IgD-negative memory B cell (primary cell): Measurements from ENCODE around the gene CIAO3. TPM values are rescaled to one million over a fixed set of nuclear protein-coding genes. Genes with fewer than 3 reads are reported as not detected.
A peak's percentile ranks its signal among the peaks of the same experiment; 100 is the strongest.
"Not testable (repeated sequence)": the region's sequence is repeated elsewhere in the genome, so short reads cannot be mapped to it uniquely, and the experiment has no call there.

Experiments used
- H3K27ac Mint-ChIP-seq, 3 donors: one replicate each; pipeline ENCODE4 v1.8.0; 2020 to 2022; ENCODE audit warnings: mild to moderate bottlenecking in 3 of 3, mixed read lengths in 3 of 3, moderate library complexity in 1 of 3
- H3K27me3 Mint-ChIP-seq: one replicate; pipeline ENCODE4 v1.8.0; 2021; ENCODE audit warnings: mixed read lengths
- H3K36me3 Mint-ChIP-seq: one replicate; pipeline ENCODE4 v1.8.0; 2020; ENCODE audit warnings: mild to moderate bottlenecking, mixed read lengths
- H3K4me1 Mint-ChIP-seq, 3 donors: one replicate each; pipeline ENCODE4 v1.8.0; 2020 to 2022; ENCODE audit warnings: mixed read lengths in 3 of 3, mild to moderate bottlenecking in 1 of 3
- H3K4me3 Mint-ChIP-seq, 4 donors: one replicate each; pipeline ENCODE4 v1.8.0; 2020 to 2022; ENCODE audit warnings: mild to moderate bottlenecking in 4 of 4, mixed read lengths in 4 of 4, moderate library complexity in 3 of 4
- H3K9me3 Mint-ChIP-seq, 3 donors: one replicate each; pipeline ENCODE4 v1.8.0; 2020 to 2021; ENCODE audit warnings: mixed read lengths in 3 of 3, mild to moderate bottlenecking in 1 of 3
- polyA plus RNA-seq: library from polyadenylated mRNA; unstranded; fragments of 300-500 nt; fragmentation: Illumina TruSeq; gene quantifications from one replicate; pipeline ENCODE4 v1.2.3, GENCODE V29; 2021

Gene CIAO3
- polyA plus RNA-seq, 1 donor from 2014 or later = 29.4 TPM

DNA sequence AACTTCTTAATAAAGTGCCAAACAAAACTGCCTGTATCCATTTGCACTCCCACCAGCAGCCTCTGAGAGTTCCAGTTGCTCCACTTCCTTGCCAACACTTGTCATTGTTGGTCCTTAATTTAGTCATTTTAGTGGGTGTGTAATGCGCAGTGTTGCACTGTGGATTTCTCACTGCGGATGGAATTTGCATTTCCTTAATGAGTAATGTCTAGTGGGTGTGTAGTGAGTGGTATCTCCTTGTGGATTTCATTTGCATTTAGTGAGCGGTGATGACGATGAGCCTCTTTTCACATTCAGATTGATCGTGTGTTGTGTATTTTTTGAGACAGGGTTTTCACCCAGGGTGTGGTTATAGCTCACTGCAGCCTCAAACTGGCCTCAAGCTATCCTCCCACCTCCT lies 15.6 kb upstream of the CIAO3 start:
- H3K4me1 Mint-ChIP-seq = peaks cover 0 to 5% (median 0%) of the 10 kb centered on the region in 3 donors
- peaks cover 8% of the 10 kb centered on the region for H3K27me3 Mint-ChIP-seq
- no peak overlapping the region for H3K4me3 Mint-ChIP-seq

DNA sequence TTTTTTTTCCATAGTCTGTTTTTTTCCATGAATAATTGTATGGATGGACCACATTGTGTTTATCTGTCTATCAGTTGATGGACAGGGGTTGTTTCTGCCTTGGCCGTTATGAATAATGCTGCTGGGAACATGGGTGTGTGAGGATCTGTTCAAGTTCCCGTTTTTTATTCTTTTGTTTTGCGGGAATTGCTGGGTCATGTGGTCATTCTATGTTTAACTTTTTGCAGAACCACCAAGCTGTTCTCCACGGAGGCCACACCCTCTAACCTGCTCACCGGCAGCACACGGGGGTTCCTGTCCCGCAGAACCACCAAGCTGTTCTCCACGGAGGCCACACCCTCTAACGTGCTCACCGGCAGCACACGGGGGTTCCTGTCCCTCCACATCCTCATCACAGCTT lies 13.9 kb upstream of the CIAO3 start:
- Mint-ChIP-seq H3K27ac (no peak overlapping the region), H3K36me3 (peaks cover 2% of the 10 kb centered on the region), H3K4me1 (peaks cover 0 to 5% (median 0%) of the 10 kb centered on the region in 3 donors), H3K27me3 (peaks cover 8% of the 10 kb centered on the region), H3K9me3 (peaks cover 0 to 4% (median 3%) of the 10 kb centered on the region in 3 donors), H3K4me3 (no peak overlapping the region)

More for the DNA sequence above, 15.6 kb upstream of the CIAO3 start:
- peak overlapping the region in 1 of 3 donors; percentile 47 for H3K27ac Mint-ChIP-seq
- peaks cover 0 to 4% (median 3%) of the 10 kb centered on the region in 3 donors for H3K9me3 Mint-ChIP-seq
- peaks cover 2% of the 10 kb centered on the region for H3K36me3 Mint-ChIP-seq

DNA sequence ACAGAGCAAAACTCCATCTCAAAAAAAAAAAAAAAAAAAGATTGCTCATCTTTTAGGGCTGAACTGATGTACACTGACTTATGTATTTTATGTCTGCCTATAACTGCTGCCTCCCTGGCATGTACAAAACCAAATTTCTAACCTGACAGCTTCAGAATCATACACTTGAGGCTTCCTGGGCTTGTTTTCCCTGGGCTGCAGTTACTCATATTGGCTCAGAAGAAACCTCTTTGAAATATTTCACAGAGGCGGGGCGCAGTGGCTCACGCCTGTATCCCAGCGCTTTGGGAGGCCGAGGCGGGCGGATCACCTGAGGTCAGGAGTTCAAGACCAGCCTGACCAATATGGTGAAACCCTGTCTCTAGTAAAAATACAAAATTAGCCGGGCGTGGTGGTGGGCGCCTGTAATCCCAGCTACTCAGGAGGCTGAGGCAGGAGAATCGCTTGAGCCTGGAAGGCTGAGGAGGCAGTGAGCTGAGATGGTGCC lies 13.4 kb upstream of the CIAO3 start:
- not testable (repeated sequence) for H3K27ac Mint-ChIP-seq, H3K9me3 Mint-ChIP-seq, H3K27me3 Mint-ChIP-seq, H3K36me3 Mint-ChIP-seq, H3K4me1 Mint-ChIP-seq, H3K4me3 Mint-ChIP-seq

DNA sequence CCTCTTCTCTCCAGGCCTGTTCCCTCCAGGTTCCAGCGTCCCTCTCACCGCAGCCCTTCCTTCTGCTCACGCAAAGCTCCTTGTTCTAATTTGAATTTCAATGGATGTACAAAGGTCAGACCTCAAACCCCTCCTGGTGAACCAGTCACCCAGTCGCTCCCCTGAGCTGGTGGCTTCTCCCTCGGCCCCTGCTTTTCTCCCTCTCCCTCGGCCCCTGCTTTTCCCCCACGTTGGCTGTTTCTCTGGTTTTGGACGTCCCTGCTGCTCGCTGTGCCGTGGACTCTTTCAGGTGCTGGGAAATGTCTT lies 11.2 kb upstream of the CIAO3 start:
- Mint-ChIP-seq H3K9me3 (peaks cover 0 to 4% (median 3%) of the 10 kb centered on the region in 3 donors), H3K36me3 (no peaks in the 10 kb centered on the region), H3K27ac (no peak overlapping the region), H3K27me3 (peaks cover 4% of the 10 kb centered on the region), H3K4me3 (no peak overlapping the region), H3K4me1 (peaks cover 0 to 3% (median 1%) of the 10 kb centered on the region in 3 donors)

DNA sequence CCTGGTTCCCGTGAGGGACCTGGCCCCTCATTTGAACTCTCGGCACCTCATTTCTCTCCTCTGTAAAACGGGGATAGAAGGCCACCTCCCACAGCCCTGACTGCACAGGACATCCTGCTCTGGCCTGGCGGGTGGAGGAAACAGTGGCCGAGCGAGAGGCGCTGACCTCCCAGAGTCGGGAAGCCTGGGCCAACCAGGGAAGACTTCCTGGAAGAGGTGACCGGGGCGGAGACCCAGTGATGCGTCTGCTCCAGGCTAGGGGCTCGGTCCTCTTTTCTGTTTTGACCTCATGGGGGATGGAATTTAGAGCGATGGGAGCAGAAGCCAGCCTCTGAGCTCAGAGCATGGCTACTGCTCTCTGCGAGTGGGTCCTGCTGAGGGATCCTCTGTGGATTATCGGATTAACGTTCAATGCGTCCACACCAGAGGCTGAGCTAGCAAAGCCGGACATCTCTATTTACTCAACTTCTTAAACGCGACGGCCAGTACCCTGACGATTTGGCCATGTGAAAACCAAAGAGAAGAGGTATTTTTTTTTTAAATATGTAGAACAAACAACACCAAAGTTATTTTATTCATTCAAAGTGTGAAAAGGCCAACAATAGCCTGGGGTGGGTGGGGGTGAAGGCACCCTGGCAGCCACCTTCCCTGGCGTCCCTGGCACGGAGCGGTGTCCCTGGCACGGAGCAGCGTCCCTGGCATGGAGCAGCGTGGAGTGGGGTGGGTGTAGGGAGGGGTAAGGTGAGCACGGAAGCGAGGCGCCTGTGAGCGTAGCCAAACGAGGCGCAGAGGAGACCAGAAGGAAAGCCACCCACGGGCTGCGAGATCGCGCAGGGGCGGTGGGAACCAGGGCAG lies 10.6 kb upstream of the CIAO3 start:
- H3K4me1 Mint-ChIP-seq = peaks cover 0 to 3% (median 1%) of the 10 kb centered on the region in 3 donors
- H3K9me3 Mint-ChIP-seq = peaks cover 0 to 1% (median under 1%) of the 10 kb centered on the region in 3 donors
- no peaks in the 10 kb centered on the region for H3K36me3 Mint-ChIP-seq
- H3K4me3 Mint-ChIP-seq = no peak overlapping the region
- no peak overlapping the region for H3K27ac Mint-ChIP-seq
- H3K27me3 Mint-ChIP-seq = peaks cover 4% of the 10 kb centered on the region

DNA sequence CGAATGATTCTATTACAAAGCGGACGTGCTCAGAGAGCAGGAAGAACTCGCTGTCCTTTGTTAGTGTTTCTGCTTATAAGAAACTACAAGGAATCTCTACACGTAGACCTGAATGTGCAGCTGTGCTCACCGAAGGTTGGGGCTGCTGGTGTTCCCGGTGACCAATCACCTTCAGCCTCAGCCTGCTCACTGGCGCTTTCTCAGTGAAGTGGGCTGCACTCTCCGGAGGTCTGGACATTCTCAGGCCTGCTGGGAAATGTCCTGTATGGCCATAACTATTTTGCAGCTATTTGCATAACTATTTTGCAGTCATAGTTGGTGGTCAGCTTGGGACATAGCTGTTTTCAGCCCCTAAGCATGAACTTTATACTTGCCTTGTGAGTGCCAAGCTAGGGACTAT lies 9.7 kb upstream of the CIAO3 start:
- Mint-ChIP-seq H3K4me3 (no peak overlapping the region), H3K4me1 (peaks cover 0 to 3% (median 1%) of the 10 kb centered on the region in 3 donors), H3K36me3 (no peaks in the 10 kb centered on the region), H3K27me3 (peaks cover 4% of the 10 kb centered on the region), H3K27ac (no peak overlapping the region), H3K9me3 (no peaks in the 10 kb centered on the region)

DNA sequence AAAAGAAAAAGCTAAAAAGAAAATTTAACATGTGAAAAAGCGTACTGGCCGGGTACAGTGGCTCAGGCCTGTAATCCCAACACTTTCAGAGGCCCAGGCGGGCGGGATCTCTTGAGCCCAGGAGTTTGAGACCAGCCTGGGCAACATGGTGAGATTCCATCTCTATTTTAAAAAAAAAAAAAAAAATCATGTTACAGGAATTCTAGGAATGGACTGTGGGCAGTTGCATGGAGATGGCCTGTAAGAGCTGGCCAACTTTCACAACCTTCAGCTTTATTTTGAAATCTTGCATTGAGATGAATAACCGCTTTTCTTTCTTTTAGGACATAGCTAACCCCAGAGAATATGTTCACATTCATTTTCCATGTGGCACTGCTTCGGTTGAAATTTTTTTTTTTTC lies 8.2 kb upstream of the CIAO3 start:
- Mint-ChIP-seq H3K9me3 (no peaks in the 10 kb centered on the region), H3K27ac (no peak overlapping the region), H3K4me3 (no peak overlapping the region), H3K27me3 (peaks cover 1% of the 10 kb centered on the region), H3K36me3 (no peaks in the 10 kb centered on the region), H3K4me1 (peaks cover 0 to 1% (median 0%) of the 10 kb centered on the region in 3 donors)

DNA sequence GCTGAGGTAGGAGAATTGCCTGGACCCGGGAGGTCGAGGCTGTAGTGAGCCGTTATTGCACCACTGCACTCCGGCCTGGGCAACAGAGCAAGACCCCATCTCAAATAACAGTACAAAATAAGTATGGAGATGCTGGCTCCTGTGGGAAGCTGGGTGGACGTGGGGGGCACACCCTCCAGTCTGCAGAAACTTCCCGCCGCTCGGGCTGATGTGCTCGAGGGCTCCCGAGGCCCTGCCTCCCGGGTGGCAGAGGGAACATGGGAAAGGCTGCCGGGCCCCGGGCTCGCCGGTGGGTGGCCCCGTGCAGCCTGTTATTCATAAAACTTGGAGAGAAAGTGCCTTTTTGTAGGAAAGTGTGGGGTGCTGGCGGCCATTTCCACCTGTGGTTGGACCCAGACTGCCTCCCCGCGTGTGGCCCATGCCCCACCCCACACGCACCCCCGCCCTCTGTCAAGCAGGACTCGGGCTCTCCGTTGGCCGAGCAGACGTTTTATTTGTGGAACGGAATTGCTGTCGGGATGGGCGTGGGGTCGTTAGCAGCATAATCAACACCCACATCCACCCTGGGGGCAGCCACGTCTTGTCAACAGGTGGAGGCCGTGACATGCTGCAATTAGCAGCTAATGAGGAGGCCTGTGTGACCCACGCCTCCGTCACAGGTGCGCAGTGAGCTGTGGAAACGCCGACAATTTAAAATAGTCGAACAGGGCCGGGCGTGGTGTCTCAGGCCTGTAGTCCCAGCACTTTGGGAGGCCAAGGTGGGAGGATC lies 7.4 kb upstream of the CIAO3 start:
- no peaks in the 10 kb centered on the region for H3K9me3 Mint-ChIP-seq
- H3K4me1 Mint-ChIP-seq = peaks cover 0 to 1% (median 0%) of the 10 kb centered on the region in 3 donors
- no peak overlapping the region for H3K27ac Mint-ChIP-seq
- no peak overlapping the region for H3K4me3 Mint-ChIP-seq
- H3K27me3 Mint-ChIP-seq = peaks cover 1% of the 10 kb centered on the region
- H3K36me3 Mint-ChIP-seq = no peaks in the 10 kb centered on the region

DNA sequence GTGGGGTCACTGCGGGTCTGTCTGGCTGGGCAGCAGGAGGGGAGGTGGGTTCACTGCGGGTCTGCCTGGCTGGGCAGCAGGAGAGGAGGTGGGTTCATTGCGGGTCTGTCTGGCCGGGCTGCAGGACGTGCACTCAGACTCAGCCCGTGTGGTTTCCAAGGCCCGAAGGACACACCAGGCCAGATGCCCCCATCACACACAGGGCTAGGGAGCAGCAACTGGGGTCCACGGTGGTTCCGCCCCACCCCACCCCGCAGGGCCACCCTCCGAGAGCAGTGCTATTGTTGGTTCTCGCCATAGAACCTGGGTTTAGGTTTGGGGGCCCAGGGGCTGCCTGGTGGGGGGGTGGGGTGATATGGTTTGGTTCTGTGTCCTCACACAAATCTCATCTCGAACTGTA lies 5.8 kb upstream of the CIAO3 start:
- H3K9me3 Mint-ChIP-seq = no peaks in the 10 kb centered on the region
- H3K27ac Mint-ChIP-seq = no peak overlapping the region
- H3K4me3 Mint-ChIP-seq = peak overlapping the region in 1 of 4 donors; percentile 17
- no peaks in the 10 kb centered on the region for H3K27me3 Mint-ChIP-seq
- H3K36me3 Mint-ChIP-seq = no peaks in the 10 kb centered on the region
- peaks cover 0 to 1% (median 0%) of the 10 kb centered on the region in 3 donors for H3K4me1 Mint-ChIP-seq

DNA sequence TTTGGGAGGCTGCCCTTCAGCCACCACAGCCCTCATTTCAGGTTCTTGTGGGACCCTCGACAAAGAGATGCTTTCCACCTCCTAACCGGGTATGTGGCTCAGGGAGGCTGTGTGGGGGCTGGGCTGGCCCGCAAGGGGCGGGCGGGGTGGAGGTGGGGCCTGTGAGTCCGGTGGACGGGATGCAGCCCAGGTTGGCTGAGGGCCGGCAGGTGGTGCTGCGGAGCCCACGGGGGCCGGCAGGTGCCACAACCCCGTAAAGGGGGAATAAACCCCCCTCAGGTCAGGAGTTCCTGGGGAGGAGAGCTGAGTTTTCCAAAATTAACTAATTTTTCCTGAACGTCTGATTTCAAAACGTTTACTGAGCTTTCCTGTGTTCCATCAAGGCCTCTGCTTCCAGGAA lies 4.9 kb upstream of the CIAO3 start:
- Mint-ChIP-seq H3K4me1 (peaks cover 0 to 1% (median 0%) of the 10 kb centered on the region in 3 donors), H3K27me3 (no peaks in the 10 kb centered on the region), H3K9me3 (no peaks in the 10 kb centered on the region), H3K4me3 (no peak overlapping the region), H3K36me3 (no peaks in the 10 kb centered on the region), H3K27ac (no peak overlapping the region)

DNA sequence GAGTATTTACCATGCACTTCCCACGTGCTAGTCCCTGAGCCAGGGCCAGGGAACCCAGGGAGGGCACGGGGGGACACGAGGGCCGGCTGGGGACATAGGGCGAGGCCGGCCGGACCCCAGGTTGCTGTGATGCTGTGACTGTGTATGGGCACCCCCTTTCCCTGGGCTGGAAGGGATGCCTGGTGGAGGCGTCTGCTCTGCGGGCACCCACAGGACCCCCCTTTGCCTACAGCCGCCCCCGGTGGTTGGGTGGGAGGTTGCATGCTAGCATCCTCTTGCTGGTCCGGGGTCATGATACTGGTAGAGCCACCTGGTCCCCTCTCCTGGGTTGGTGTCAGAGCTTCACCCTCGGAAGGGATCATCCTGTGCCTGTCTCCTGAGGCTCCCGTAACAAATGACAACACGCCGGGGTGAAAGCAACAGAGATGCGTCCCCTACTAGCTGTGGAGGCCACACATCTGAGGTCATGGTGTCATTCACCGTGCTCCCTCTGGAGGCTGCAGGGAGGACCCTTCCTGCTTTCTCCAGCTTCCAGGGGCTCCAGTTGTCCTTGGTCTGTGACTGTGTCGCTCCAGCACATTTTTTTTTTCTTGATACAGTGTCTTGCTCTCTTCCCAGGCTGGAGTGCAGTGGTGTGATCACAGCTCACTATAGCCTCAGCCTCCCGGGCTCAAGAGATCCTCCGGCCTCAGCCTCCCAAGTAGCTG lies 3.1 kb upstream of the CIAO3 start:
- Mint-ChIP-seq H3K4me1 (peaks cover 0 to 6% (median 2%) of the 10 kb centered on the region in 3 donors), H3K36me3 (no peaks in the 10 kb centered on the region), H3K27ac (no peak overlapping the region), H3K4me3 (no peak overlapping the region), H3K9me3 (no peaks in the 10 kb centered on the region), H3K27me3 (no peaks in the 10 kb centered on the region)

DNA sequence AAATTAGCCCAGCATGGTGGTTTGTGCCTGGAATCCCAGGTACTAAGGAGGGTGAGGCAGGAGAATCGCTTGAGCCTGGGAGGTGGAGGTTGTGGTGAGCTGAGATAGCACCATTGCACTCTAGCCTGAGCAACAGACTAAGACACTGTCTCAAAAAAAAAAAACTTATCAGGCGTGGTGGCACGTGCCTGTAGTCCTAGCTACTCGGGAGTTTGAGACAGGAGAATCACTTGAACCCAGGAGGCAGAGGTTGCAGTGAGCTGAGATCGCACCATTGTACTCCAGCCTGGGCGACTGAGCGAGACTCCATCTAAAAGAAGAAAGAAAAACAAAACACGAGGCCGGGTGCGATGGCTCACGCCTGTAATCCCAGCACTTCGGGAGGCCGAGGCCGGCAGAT lies 2.1 kb upstream of the CIAO3 start:
- not testable (repeated sequence) for H3K36me3 Mint-ChIP-seq, H3K27me3 Mint-ChIP-seq, H3K9me3 Mint-ChIP-seq
- H3K27ac Mint-ChIP-seq = peak overlapping the region in 1 of 3 donors; percentile 82
- H3K4me1 Mint-ChIP-seq = peaks cover 3 to 10% (median 5%) of the 10 kb centered on the region in 3 donors
- H3K4me3 Mint-ChIP-seq = peak overlapping the region in 1 of 4 donors; percentile 98

DNA sequence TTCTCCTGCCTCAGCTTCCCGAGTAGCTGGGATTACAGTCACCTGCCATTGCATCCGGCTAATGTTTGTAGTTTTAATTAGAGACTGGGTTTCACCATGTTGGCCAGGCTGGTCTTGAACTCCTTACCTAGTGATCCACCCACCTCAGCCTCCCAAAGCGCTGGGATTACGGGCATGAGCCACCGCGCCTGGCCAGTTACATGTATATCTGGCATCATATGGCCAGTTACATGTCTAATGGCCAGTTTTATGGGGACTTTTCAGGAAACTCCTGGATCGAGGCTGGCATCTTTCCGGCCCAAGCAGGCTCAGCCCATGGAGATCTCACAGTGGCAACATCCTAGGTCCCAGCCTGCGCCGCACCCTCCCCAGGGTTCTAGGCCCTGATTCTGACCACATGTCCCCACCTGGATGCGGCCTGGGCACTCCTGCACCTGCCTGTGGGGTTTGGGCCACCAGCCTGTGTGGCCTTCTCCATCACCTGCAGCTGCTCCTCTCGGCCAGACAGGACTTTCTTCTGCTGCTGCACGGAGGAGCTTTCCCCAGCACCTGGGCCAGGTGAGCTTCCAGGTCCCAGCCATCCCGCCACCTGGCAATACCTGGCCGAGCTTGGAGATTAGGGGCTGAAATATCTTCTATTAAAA lies 1.3 kb upstream of the CIAO3 start:
- H3K4me1 Mint-ChIP-seq = peaks cover 9 to 10% (median 9%) of the 10 kb centered on the region in 3 donors
- no peaks in the 10 kb centered on the region for H3K9me3 Mint-ChIP-seq
- H3K27me3 Mint-ChIP-seq = no peaks in the 10 kb centered on the region
- peaks cover 2% of the 10 kb centered on the region for H3K36me3 Mint-ChIP-seq
- H3K27ac Mint-ChIP-seq = peak overlapping the region in 2 of 3 donors; percentile 57 to 82
- H3K4me3 Mint-ChIP-seq = peak overlapping the region; percentile 54 to 98 (median 84)

DNA sequence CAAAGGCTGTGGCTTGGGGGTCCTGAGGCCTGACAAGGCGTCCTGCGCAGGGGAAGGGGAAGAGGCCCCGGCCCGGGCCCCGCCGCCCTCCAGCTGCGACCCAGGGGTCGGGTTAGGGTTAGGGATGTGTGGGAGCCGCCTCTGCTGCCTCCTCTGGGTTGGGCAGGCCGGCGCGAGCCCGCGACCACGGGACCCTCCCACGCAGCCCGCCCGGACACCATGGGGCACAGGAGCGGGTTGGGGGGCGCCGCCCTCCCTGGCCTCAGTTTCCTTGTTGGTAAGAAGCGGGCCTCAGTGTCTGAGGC lies 386 bp downstream of the CIAO3 start:
- peak overlapping the region; percentile 87 to 98 (median 89) for H3K4me3 Mint-ChIP-seq
- H3K27me3 Mint-ChIP-seq = no peaks in the 10 kb centered on the region
- peak overlapping the region in 2 of 3 donors; percentile 82 to 89 for H3K27ac Mint-ChIP-seq
- H3K4me1 Mint-ChIP-seq = peaks cover 9 to 17% (median 10%) of the 10 kb centered on the region in 3 donors
- H3K36me3 Mint-ChIP-seq = peaks cover 4% of the 10 kb centered on the region
- H3K9me3 Mint-ChIP-seq = no peaks in the 10 kb centered on the region
